ENCODE data around the gene EXOC3L1.

DNA sequence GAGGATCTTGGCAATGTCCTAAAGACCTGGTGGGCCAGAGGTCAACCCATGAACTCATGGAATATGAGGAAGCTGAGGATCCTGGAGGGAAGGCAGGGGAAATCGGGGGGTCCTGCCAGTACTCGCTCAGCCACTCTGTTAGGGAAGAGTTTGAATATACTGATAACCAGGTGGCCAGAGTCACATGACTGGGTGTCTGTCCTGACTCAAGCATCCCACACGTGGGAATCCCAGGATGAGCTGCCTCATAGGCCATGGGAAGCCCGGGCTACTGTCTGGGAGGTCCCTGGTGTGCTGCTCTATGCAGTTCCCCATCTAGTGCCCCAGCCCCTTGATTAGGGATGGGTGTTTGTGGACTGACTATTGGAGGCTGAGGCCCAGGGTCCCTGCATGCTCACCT is 1.6 kb downstream of the EXOC3L1 start:
- TF ChIP-seq, protein P1, sequence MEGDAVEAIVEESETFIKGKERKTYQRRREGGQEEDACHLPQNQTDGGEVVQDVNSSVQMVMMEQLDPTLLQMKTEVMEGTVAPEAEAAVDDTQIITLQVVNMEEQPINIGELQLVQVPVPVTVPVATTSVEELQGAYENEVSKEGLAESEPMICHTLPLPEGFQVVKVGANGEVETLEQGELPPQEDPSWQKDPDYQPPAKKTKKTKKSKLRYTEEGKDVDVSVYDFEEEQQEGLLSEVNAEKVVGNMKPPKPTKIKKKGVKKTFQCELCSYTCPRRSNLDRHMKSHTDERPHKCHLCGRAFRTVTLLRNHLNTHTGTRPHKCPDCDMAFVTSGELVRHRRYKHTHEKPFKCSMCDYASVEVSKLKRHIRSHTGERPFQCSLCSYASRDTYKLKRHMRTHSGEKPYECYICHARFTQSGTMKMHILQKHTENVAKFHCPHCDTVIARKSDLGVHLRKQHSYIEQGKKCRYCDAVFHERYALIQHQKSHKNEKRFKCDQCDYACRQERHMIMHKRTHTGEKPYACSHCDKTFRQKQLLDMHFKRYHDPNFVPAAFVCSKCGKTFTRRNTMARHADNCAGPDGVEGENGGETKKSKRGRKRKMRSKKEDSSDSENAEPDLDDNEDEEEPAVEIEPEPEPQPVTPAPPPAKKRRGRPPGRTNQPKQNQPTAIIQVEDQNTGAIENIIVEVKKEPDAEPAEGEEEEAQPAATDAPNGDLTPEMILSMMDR (IDR thresholded peaks at IDR 0.05; ENCODE audit: insufficient read depth, low read length) = no peak
- no peak for TF ChIP-seq SPI1 (IDR thresholded peaks at IDR 0.05; ENCODE audit: borderline replicate concordance, low read depth)
- no peak for TF ChIP-seq GABPA (IDR thresholded peaks at IDR 0.05; ENCODE audit: low read depth)

Measured in HL-60 (cell line).